HG02588 (cell line): ENCODE measurements around the gene SP3.

Experiments used
- ATAC-seq: cut with Tn5 transposase; IDR thresholded peaks from one replicate; pipeline ENCODE4 v1.9.1; 2021; ENCODE audit warnings: mild to moderate bottlenecking, moderate library complexity; ENCODE audit not compliant: unreplicated experiment

Gene SP3

DNA sequence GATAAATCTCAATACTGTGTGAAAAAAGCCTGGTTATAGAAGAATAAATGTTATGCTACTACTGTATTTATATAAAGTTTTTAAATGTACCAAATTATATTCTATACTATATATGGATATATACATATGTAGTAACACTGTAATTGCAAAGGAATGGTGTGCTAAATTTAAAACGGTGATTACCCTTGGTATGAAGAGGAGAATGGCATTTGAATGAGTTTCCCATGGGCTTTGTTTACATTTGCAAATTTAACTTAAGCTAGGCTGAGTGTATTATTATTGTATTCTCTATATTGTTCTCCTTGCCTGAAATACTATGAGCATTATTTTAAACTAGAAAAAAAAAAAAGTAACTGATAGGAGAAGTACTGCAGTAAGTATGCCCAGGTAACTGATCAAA lies 4.7 kb upstream of the SP3 start:
- ATAC-seq, result no peak

DNA sequence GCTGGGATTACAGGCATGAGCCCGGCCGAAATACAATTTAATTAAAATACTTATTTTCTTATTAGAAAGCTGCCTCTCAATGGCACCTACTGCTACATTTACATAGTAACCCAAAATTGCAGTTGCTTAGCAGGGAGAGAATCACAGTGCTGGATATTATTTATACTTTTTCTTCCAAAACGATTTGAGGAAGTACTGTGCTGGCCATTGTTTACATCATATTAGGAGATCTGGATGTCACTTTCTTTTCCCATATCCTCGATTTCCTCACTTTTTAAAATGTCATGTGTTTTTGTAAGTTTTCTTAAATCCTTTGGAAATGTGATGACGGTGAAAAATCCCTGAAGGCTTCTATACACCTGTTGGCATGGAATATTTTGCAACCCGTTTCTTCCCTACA lies 3.4 kb upstream of the SP3 start:
- ATAC-seq, result no peak

DNA sequence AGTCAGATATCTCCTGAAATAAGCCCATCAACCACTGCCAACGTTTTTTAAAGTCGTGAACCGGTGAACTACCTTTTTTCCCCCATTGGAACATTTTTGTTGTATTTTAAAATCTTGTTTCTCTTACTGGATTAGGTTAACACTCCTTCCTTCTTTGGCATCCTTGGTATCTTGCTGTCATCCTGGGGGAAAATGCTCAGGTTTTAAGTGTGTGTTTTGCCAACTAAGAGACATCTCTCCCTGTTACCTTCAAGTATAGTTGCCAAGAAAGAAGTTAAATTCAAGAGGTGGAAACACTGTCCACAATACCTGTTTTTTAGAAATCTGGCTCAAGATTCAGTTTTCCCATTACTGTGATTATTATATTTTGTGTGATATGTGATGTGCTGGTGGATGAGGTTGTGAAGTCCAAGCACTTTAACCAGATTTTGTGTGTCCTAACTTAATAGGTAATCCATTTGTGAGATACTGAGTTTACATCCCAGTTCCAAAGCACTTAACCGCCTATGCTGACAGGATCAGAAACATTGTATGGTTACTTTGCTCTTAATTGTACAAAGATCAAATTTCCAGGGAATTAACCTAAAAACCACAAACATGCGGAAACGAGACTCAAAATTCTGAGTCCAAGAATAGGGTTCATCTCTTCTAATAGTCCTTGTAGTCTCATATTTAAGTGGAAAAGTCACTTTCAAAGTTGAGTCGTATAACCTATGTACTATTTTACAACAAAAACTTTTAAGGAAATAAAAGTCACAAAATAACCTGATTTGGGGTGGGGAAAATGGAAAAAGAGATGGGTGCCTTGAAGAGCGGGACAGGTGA lies 1.3 kb upstream of the SP3 start:
- ATAC-seq, result no peak

DNA sequence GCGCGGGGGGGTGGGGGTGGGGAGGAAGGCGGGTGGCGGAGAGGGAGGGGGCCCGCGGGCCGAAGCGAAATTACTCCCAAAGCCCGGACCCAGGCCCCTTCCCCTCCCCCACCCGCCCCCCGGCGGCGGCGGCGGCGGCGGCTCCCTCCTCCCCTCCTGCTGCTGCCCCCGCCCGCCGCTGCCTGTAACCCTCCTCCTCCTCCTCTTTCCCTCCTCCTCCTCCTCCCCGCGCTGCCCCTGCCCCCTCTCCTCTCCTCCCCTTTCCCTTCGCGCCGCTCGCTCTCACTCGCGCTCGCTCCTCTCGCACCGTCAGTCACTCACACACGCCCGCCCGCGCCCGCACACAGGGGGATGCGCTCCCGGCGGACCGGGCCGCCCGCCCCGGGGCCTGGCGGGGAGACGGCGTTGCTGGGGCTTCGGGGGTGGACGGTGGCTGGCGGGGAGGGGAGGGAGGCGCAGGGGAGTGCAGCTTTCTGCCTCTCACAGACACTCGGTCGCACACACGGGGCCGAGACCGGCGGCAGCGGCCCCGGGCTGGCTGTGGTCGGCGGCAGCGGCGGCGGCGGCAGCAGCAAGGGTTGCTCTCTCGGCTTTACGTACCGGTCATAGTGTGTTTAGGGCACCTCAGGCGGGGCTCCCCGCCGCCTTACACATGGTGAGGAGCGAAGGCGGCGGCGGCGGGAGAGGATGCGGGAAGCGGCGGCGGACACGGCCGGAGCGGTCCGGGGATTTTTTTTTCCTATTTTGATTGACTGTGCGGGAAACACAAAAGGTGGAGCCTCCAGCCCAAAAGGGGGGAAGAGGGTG lies 405 bp downstream of the SP3 start:
- peak; percentile 23 for ATAC-seq

DNA sequence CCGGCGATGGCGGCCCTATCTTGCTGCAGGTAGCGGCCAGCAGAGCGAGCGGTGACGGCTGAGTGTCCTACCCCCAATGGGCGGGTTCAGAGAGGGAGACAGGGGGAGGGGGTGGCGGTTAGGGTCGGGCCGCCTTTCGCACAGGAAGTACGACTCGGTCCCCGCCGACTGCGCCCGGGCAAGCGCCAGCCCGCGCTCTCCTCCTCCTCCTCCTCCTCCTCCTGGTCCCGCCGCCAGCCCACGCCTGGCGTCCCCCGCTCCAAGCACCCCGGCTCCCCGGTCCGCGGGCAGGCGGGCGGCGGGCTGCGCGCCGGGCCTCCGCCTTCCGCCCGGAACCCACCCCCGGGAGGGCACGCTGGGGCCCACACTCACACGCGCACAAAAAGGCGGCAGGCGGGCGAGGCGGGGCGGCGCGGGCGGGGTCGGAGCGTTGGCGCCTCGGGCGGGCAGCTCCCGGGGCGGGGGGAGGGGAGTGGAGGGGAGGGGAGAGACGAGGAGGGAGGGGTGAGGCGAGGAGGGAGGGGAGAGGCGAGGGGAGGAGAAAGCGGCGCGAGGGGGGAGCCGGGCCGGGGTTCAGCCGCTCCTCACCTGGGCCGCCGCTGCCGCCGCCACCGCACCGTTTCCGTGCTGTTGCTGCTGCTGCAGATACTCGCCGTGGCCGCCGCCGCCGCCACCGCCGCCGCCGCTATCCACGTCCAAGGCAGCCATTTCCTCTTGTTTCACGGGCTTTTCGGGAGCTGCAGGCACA lies 1.2 kb downstream of the SP3 start:
- peak; percentile 51 for ATAC-seq

DNA sequence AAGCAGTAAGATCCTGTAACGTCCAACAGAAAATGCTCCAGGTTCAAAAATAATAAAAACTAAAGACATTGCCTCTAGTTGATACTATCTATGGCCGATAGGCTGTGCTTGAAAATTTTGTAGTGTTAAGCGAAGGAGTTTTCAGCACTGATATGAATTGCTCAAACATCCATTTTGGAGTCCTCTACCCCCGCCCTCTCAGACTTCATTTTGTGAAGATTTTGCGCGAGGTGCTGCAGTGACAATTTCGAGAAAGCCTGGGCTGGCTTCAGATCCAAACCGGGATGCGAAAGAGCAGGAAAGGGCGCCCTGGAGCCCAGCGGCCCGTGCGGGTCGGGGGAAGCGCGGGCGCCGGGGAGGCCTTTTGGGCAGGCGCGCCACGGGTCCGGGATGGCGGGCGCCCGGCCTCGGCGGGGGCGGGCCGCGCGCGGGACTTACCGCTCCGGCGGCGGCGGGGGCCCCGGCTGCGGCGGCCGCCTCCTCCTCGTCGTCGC lies 1.8 kb downstream of the SP3 start:
- ATAC-seq, result peak; percentile 17

DNA sequence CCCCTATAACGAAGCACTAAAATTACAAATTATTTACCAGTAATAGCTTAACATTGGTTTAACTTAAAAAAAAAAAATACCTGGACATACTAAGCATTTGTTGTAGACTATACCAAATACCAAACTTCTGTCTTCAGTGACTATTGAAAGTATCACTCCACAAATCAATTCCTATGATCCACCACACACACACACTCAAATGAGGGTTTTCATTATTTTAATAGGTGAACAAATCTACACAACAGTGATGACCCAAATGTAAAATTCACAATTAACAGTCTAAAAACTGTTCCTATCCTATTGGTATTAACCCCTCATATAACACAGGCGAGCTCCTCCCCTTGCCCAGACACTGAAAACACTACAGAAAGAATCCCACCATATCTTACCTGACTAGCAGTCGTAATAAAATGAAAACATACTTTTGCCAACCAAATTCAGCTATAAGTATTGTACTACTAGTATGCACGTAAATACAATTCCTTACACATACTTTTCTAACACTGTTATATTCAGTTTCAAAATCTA lies 2.5 kb downstream of the SP3 start:
- no peak for ATAC-seq

DNA sequence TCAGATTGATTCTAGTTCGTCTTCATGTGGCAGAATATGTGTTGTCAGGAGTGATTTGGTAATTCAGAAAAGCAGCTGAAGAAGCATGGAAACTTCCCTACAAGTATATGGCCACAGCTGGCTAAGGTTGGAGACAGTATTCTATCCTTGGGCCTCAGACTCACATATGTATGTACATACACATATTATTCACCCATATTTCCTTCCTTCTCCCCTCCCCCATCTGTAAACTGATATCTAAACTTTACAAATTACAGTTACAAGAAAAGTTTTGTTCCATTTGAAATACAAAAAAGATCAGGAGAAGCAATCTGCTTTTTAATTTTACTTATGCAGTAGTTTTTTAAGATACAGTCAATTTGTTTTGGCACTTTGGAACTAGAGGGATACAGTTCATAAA lies 3.1 kb downstream of the SP3 start:
- ATAC-seq, result no peak

DNA sequence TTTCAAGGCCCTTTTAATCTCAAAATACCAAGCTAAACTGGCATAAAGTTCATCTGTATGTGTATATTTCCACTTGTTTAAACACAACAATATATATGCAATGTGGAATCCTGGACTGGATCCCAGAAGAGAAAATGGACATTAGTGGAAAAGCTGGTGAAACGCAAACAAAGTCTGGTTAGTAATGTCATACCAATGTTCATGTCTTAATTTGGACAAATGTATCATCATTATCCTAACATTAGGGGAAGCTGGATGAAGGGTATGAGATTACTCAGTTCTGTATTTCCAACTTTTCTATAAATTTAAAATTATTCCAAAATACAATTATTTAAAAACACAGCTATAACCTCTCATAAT lies 3.8 kb downstream of the SP3 start:
- no peak for ATAC-seq

DNA sequence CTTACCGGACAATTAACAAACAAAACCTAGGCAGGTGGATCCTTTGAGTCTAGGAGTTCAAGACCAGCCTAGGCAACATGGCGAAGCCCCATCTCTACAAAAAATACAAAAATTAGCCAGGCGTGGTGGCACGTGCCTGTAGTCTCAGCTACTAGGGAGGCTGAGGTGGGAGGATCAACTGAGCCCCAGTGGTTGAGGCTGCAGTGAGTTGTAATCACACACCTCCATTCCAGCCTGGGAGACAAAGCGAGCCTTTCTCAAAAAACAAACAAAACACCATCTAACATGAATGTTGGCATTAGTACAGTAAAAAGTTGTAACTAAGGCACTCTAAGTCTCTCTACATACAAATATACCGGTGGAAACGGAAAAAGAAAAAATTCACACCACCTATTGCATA lies 5.3 kb downstream of the SP3 start:
- ATAC-seq, result no peak

DNA sequence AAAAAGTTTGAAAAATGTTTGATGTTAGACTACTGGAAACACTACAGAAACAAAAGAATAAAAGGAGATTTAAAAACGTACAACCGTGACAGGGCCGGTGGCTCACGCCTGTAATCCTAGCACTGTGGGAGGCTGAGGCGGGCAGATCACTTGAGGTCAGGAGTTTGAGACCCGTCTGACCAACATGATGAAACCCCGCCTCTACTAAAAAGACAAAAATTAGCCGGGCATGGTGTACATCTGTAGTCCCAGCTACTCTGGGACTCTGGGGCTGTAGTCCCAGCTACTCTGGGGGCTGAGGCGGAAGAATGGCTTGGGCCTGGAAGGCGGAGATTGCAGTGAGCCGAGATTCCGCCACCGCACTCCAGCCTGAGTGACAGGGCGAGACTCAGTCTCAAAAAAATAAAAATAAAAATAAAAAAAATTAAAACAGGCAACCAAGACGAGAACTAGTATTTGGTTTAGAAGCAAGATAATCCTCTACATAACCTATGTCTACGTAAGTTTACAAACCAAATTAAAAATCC lies 5.8 kb downstream of the SP3 start:
- no peak for ATAC-seq

DNA sequence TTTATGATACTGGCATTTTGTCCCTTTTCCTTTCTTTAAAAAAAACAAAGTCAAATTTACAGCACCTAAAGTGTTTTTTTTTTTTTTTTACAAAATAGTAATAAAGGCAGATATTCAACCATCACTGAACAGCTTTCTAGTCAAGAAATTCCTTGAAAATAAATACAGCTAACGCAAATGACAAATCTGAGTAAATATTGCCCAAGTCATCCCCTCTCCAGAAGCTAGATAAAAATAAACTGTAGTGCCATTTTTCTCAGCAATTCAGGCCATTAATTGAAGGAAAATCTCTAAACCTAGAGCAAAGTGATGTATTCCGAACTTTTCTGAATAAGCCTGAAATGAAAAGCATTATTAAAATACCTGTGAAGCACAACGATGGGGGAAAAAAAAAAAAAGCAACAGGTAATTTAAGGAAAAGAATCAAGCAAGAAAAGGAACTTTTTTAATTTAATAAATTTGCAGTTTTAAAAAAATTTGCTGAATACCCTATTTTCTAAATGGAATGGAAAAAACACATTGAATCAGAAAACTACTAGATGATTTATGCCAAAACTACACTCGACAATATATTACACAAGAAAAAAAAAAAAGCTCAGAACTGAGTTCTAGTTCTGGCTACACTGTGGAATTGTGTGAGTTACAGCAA lies 6.9 kb downstream of the SP3 start:
- no peak for ATAC-seq

DNA sequence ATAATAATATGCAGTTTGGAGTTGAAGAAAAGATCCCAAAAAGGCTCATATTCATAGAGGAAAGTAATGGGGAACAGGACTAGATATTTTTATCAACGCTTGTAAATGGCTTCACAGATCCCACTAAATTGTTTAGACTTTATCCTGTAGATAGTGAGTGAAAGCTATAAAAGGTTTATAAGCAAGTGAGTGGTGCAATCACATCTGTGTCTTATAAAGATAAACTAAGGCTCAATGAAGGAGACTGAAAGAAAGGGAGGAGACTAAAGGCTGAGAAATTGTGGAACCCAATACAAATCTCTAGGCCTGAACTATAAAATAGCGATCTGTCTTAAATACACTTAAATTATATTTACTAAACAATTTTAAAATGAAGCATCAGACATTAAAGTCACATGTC lies 7.7 kb downstream of the SP3 start:
- ATAC-seq, result no peak

DNA sequence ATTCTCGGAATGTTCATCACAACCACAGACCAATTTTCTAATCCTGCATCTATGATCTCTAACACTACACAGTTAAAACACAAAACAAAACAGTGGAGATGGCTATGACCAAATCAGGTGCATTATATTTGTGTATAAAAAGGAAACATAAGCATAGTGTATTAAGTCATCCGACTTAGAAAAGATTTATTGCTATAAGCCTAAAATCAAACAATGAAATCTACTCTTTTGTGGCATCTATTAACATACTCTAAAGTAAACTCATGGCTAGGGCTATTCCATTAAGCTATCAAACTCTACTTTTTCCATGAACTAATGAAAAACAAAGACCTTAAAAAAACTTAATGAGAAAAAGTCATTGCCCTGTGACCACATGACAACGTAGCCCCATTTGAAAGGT lies 8.7 kb downstream of the SP3 start:
- no peak for ATAC-seq

DNA sequence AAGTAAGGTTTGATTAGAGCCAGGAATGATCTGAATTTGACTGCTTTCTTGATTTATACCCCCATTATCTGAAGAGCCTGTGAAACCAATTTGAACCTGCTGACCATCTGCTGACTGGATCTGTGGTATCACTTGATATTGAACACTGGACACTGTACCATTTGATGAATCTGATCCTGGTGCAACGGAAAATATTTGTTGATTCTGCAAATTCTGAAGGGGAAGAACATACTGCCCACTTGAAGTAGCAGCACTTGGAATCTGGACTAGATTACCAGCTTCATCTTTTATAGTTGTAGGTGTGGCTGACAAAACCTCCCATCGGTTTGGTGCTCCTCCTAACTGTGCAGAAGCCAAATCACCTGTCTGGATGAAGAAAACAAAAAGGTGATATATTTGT lies 9.3 kb downstream of the SP3 start:
- no peak for ATAC-seq

DNA sequence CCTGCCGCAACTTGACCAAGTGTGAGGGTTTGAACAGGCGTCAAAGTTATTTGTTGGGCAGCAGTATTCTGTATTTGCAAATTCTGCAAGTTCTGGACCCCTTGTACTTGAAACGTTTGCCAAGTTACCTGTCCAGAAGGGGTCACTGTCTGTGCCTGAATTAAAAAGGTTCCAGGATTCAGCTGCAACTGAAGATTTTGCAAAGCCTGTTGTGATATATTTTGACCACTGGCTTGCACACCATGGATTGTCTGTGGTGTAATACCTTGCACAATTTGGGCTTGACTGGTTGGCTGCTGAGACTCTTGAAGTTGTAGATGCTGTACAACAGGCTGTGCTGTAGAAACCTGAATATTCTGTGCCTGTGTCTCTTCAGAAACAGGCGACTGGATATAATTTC lies 10.2 kb downstream of the SP3 start:
- no peak for ATAC-seq

DNA sequence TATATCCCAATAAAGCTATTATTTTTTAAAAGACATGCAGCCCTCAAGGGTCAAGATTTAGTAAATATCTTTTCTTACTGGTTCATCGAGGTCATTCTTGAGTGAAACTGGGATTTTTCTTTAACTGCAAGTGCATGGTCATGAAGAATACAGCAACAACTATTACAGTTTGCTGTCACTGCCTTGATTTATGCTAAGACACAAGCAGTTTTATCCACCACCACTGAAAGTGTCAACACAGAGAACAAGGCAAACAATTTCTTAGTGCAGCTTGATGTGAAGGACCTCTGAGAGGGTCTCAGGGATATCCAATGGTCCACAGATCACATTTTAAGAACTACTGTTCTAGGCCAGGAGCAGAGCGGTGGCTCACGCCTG lies 12.1 kb downstream of the SP3 start:
- no peak for ATAC-seq

DNA sequence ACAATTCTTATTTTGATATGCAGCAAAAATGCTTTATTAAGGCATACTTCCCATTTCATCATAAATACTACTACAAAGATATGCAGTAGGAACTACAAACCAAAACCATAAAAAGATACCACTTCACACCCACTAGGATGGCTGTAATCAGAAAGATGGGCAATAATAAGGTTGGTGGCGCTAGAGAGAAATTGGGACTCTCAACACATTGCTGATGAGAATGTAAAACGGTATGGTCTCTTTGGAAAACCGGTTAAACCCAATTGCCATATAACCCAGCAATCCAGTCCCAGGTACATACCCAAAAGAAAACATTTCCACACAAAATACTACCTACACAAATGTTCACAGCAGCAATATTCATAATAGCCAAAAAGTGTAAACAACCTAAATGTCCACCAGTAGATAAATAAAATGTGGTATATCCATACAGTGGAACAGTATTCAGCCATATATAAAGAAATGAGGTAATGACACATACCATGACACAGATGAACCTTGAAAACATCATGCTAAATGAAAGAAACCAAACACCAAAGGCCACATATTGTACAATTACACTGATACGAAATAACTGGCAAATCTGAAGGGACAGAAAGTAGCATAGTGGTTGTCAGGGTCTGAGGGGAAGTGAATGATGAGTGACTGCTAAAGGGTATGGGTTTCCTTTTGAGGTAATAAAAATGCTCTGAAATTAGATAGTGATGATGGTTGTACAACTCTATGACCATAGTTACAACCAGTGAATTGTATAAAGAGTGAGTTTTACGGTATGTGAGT lies 12.7 kb downstream of the SP3 start:
- ATAC-seq, result no peak

DNA sequence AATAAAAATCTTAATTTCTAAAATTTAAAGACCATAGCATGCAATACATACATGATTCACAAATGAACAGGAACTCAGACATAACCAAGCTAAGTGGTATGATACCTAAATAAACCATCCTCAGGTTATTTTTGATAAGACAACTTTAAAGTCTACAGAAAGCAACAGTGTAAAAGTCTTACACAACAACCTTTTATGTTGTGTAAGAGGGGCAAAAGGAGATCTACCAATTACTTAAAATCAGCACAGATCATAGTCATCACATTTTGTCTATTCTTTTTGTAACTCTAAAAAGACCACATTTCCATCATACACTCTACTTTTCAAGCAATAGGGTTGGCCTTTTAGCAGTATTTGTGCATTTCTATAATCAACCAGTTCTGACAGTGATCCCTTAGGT lies 16.3 kb downstream of the SP3 start:
- no peak for ATAC-seq

DNA sequence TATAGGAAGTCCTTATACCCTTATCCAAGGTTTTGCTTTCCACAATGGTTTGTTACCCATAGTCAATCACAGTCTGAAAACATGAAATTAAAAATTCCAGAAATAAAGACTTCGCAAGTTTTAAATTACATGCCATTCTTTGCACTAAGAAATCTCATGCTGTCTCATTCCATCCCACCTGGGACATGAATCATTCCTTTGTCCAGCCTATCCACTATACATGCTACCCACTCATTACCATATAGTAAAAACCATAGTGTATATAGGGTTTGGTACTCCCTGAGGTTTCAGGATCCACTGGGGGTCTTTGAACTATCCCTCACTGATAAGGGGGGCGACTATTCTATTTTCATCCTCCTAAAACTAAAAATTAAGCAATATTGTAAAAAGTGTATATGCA lies 17.0 kb downstream of the SP3 start:
- ATAC-seq, result no peak
